A549 (cell line): ENCODE data around the gene ANKRD13D. TPM values are rescaled to one million over a fixed set of nuclear protein-coding genes. Genes with fewer than 3 reads are reported as not detected.

Experiments used
- ATAC-seq, 2 experiments: fragments of 200-7000 bp in 1 of 2; fragments of >200 bp in 1 of 2; cut with Nextera tagmentation in 1 of 2; cut with Tn5 transposase in 1 of 2; 3 replicates each; pipeline versions ENCODE4 v1.8.0 to v1.9.1; 2018 to 2020; ENCODE audit warnings: mild to moderate bottlenecking in 1 of 2, moderate library complexity in 1 of 2
- CTCF ChIA-PET: fragments of 300-600 bp; sonication (Branson Sonifier 250); formaldehyde crosslinking; extraction: SDS; loops from one replicate; lab custom pipeline; 2021; ENCODE audit warnings: antibody characterized with exemption, inconsistent platforms; lab: Yijun Ruan, JAX
- POLR2A ChIA-PET: fragments of 350-600 bp; formaldehyde crosslinking; extraction: SDS; loops from one replicate; lab custom pipeline; 2021; ENCODE audit warnings: antibody characterized with exemption, inconsistent platforms; lab: Yijun Ruan, JAX
- DNase-seq, 2 experiments: peaks; one replicate each; pipeline versions ENCODE4 v3.0.0 to v3.0.0-alpha.2; 2011 to 2016; ENCODE audit warnings: low read depth in 1 of 2, low spot score in 1 of 2
- FAIRE-seq: peaks from 2 replicates; lab custom pipeline; 2011; peaks lifted over from hg19 to GRCh38; lab: Jason Lieb, UNC
- H3K27ac ChIP-seq, 2 experiments: fragments of >200 bp; sonication (Bioruptor Twin); formaldehyde crosslinking; 3 replicates each; pipeline ENCODE4 v1.5.1; 2016 to 2017
- H3K4me1 ChIP-seq: fragments of >200 bp; sonication (Bioruptor Twin); formaldehyde crosslinking; 3 replicates; pipeline ENCODE4 v1.6.1; 2016
- H3K4me2 ChIP-seq: fragments of >200 bp; sonication (Bioruptor Twin); formaldehyde crosslinking; 3 replicates; pipeline ENCODE4 v1.6.1; 2016
- H3K4me3 ChIP-seq: fragments of >200 bp; sonication (Bioruptor Twin); formaldehyde crosslinking; 3 replicates; pipeline ENCODE4 v1.5.1; 2016
- H3K9me3 ChIP-seq: fragments of >200 bp; sonication (Bioruptor Twin); formaldehyde crosslinking; 3 replicates; pipeline ENCODE4 v1.6.1; 2016
- BCL3 ChIP-seq: fragments of >200 bp; sonication (Bioruptor Twin); formaldehyde crosslinking; IDR thresholded peaks from 3 replicates; pipeline ENCODE4 v1.6.1; 2016
- CHD4 ChIP-seq: fragments of 200-600 bp; sonication (generic); IDR thresholded peaks from 2 replicates; pipeline ENCODE4 v1.6.1; 2016; ENCODE audit warnings: antibody characterized with exemption, mild to moderate bottlenecking, borderline replicate concordance
- CTCF ChIP-seq: fragments of >200 bp; sonication (Bioruptor Twin); formaldehyde crosslinking; IDR thresholded peaks from 3 replicates; pipeline ENCODE4 v1.5.1; 2016
- E2F6 ChIP-seq: IDR thresholded peaks from 2 replicates; pipeline ENCODE4 v1.6.1; 2012; ENCODE audit warnings: low read depth, borderline replicate concordance
- ESRRA ChIP-seq: fragments of 150-350 bp; IDR thresholded peaks from 2 replicates; pipeline ENCODE4 v1.6.1; 2014; ENCODE audit warnings: mild to moderate bottlenecking, low read length, borderline replicate concordance
- FOSB ChIP-seq: fragments of 250-450 bp; sonication (Bioruptor Pico); IDR thresholded peaks from 2 replicates; pipeline ENCODE4 v1.5.0; 2020; ENCODE audit warnings: mild to moderate bottlenecking, moderate library complexity
- FOSL2 ChIP-seq, 2 experiments: fragments of 450-650 bp in 1 of 2; fragments of >200 bp in 1 of 2; sonication (Bioruptor Twin) in 1 of 2; formaldehyde crosslinking; IDR thresholded peaks; 2 replicates each; pipeline versions ENCODE4 v1.5.0 to v1.6.1; 2016 to 2020; ENCODE audit warnings: mild to moderate bottlenecking in 1 of 2, moderate library complexity in 1 of 2
- GATA3 ChIP-seq: IDR thresholded peaks from 2 replicates; pipeline ENCODE4 v1.6.1; 2012; ENCODE audit warnings: borderline replicate concordance
- HES2 ChIP-seq: fragments of >200 bp; sonication (Bioruptor Twin); formaldehyde crosslinking; IDR thresholded peaks from 2 replicates; pipeline ENCODE4 v1.6.1; 2016
- HOXB13 ChIP-seq: fragments of 250-450 bp; sonication (Bioruptor Pico); IDR thresholded peaks from 2 replicates; pipeline ENCODE4 v1.5.0; 2020; ENCODE audit warnings: low read depth, mild to moderate bottlenecking, moderate library complexity
- JUN ChIP-seq, 2 experiments: fragments of >200 bp; sonication (Bioruptor Twin); formaldehyde crosslinking; IDR thresholded peaks; 2 replicates in 1 of 2; 3 replicates in 1 of 2; pipeline ENCODE4 v1.6.1; 2016 to 2017
- MAX ChIP-seq: IDR thresholded peaks from 2 replicates; pipeline ENCODE4 v1.6.1; 2012
- MAZ ChIP-seq: fragments of 150-350 bp; IDR thresholded peaks from 2 replicates; pipeline ENCODE4 v1.6.1; 2014; ENCODE audit warnings: antibody characterized with exemption, low read depth, low read length, borderline replicate concordance
- MYC ChIP-seq: IDR thresholded peaks from 2 replicates; pipeline ENCODE4 v1.6.1; 2012; ENCODE audit warnings: mild to moderate bottlenecking, inconsistent platforms, low read length, improper control_type of control experiment, borderline replicate concordance
- NFE2L2 ChIP-seq: fragments of 150-350 bp; conservative IDR thresholded peaks from 2 replicates; pipeline ENCODE4 v1.6.1; 2014; ENCODE audit warnings: low read length
- PHF8 ChIP-seq: fragments of 200-600 bp; sonication (generic); IDR thresholded peaks from 2 replicates; pipeline ENCODE4 v1.6.1; 2016; ENCODE audit warnings: low read depth, mild to moderate bottlenecking, antibody characterized with exemption, moderate library complexity, borderline replicate concordance
- POLR2AphosphoS2 ChIP-seq: conservative IDR thresholded peaks from 2 replicates; pipeline ENCODE4 v1.6.1; 2012; ENCODE audit warnings: low read length, improper control_type of control experiment, inconsistent platforms
- RAD21 ChIP-seq, 2 experiments: fragments of >200 bp in 1 of 2; sonication (Bioruptor Twin) in 1 of 2; formaldehyde crosslinking in 1 of 2; IDR thresholded peaks in 1 of 2; conservative IDR thresholded peaks in 1 of 2; 2 replicates in 1 of 2; 3 replicates in 1 of 2; pipeline ENCODE4 v1.6.1; 2012 to 2018; ENCODE audit warnings: inconsistent platforms in 1 of 2
- RARB ChIP-seq: fragments of 250-450 bp; sonication (Bioruptor Pico); IDR thresholded peaks from 2 replicates; pipeline ENCODE4 v1.8.0; 2021; ENCODE audit warnings: mild to moderate bottlenecking, moderate library complexity
- SMC3 ChIP-seq: fragments of >200 bp; sonication (Bioruptor Twin); formaldehyde crosslinking; IDR thresholded peaks from 3 replicates; pipeline ENCODE4 v1.6.1; 2018; ENCODE audit warnings: inconsistent platforms
- TFCP2L1 ChIP-seq: fragments of 250-450 bp; sonication (Bioruptor Pico); IDR thresholded peaks from 2 replicates; pipeline ENCODE4 v1.5.0; 2021; ENCODE audit warnings: mild to moderate bottlenecking
- USF2 ChIP-seq: fragments of 450-650 bp; IDR thresholded peaks from 2 replicates; pipeline ENCODE4 v1.6.1; 2014; ENCODE audit warnings: antibody characterized with exemption
- ZNF302 ChIP-seq: fragments of 250-450 bp; sonication (Bioruptor Pico); IDR thresholded peaks from 2 replicates; pipeline ENCODE4 v1.9.0; 2021; ENCODE audit warnings: inconsistent platforms, mild to moderate bottlenecking, moderate library complexity
- WGBS: methylation state at CpG from one replicate; pipeline ENCODE4 v1.1.6; 2017; ENCODE audit errors: missing lambda C conversion rate; 5-methylcytosine and 5-hydroxymethylcytosine counted together
- polyA plus RNA-seq, 4 experiments: library from polyadenylated mRNA; depleted of rRNA in 3 of 4; stranded (reverse); fragments of >200 nt; fragmentation: RNase III in 1 of 4; extraction: RNeasy Plus Mini Kit Qiagen cat#74134 plus additional on column Dnase treatment in 1 of 4; gene quantifications; 2 replicates in 3 of 4; 3 replicates in 1 of 4; pipeline ENCODE4 v1.2.3, GENCODE V29; 2011 to 2017
- TF ChIP-seq, protein P1 (sequence below): fragments of 200-600 bp; sonication (generic); IDR thresholded peaks from 2 replicates; pipeline ENCODE4 v1.6.1; 2016; ENCODE audit warnings: antibody characterized with exemption, mild to moderate bottlenecking, moderate library complexity

Gene ANKRD13D
- polyA plus RNA-seq, 2 of the 4 experiments (the other 2 are of a cell fraction), result 17.0 to 24.2 TPM

DNA sequence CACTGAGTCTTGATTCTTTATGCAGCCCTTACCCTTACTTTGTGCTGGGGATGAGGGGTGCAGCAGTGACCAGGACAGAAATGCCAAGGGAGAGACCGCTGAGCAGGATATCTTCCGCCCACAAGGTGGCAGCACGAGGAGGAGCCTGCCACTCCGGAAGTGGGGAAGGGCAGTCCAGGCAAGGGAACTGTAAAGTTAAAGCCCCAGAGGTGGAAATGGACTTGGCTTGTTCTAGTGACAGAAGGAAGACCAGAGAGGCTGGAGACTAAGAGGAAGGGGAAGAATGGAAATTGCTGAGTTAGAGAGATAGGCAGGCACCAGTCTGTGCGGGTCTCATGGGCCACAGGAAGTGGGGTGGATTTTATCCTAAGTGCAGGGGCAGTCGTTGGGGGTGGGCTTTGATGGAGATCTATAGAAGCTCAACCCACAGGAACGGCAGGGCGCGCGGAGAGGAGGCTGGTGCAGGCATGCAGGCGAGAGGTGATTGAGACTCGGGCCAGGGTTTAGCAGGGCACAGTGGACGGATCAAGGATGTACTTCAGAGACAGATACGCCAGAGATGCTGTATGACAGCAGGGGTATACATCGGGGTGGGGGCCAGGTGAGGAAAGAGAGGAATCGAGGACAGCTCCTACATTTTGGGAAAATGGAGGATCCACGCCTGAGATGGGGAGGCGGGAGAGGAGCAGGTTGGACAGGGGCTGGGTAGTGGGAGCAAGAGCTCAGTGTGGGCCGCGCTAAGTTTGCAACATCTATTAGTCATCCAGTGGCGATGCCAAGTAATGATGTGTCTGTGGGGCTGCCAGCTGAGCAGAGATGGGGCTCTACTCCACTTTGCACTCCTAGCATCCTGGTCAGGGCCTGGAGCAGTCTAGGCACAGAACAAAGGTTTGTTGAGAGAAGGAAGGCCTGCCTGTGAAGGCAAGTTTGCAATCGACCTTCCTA lies 26.1 kb upstream of the ANKRD13D start:
- Histone ChIP-seq H3K4me1 (peaks cover 30% of the 10 kb centered on the region), H3K4me3 (no peak overlapping the region), H3K27ac (peak overlapping the region; percentile 60 to 87), H3K4me2 (peak overlapping the region; percentile 40), H3K9me3 (no peaks in the 10 kb centered on the region)
- peak; percentile 65 to 84 for ATAC-seq
- 59% methylated on average over 22 of the region's 22 CpGs for WGBS
- FAIRE-seq, result no peak
- POLR2A ChIA-PET, result interaction anchor here (1.3 to 2.9 kb wide), 3 partner anchors 25 to 139 kb away, joined by 3 to 21 read pairs (median 3); partner anchors contain the start of gene PPP1CA
- CTCF ChIA-PET, result interaction anchor here (0.6 to 4.9 kb wide), 51 partner anchors 9 to 386 kb away, joined by 3 to 178 read pairs (median 6); partner anchors contain the start of genes ANKRD13D, POLD4, RAD9A and RHOD
- TF ChIP-seq SMC3 (peak; percentile 77), PHF8 (no peak), JUN (IDR thresholded peaks at IDR 0.05) (0 out of 5 replicates have a peak, but pooled peaks of 1 of the 2 experiments have one; percentile 26), CTCF (peak; percentile 81), E2F6 (no peak), MAX (0 out of 2 replicates have a peak, but pooled peaks have one; percentile 40), MAZ (0 out of 2 replicates have a peak, but pooled peaks have one; percentile 15), FOSL2 (IDR thresholded peaks at IDR 0.05) (no peak), FOSL2 (CRISPR knock-in tag; IDR thresholded peaks at IDR 0.05) (peak; percentile 35; the same call in 1 of the 2 replicates), FOSB (CRISPR knock-in tag) (no peak), RAD21 (conservative IDR thresholded peaks at IDR 0.05 in 1 of 2, IDR thresholded peaks at IDR 0.05 in 1 of 2) (peak; percentile 52 to 66), NFE2L2 (no peak), CHD4 (no peak)
- TF ChIP-seq, protein P1, sequence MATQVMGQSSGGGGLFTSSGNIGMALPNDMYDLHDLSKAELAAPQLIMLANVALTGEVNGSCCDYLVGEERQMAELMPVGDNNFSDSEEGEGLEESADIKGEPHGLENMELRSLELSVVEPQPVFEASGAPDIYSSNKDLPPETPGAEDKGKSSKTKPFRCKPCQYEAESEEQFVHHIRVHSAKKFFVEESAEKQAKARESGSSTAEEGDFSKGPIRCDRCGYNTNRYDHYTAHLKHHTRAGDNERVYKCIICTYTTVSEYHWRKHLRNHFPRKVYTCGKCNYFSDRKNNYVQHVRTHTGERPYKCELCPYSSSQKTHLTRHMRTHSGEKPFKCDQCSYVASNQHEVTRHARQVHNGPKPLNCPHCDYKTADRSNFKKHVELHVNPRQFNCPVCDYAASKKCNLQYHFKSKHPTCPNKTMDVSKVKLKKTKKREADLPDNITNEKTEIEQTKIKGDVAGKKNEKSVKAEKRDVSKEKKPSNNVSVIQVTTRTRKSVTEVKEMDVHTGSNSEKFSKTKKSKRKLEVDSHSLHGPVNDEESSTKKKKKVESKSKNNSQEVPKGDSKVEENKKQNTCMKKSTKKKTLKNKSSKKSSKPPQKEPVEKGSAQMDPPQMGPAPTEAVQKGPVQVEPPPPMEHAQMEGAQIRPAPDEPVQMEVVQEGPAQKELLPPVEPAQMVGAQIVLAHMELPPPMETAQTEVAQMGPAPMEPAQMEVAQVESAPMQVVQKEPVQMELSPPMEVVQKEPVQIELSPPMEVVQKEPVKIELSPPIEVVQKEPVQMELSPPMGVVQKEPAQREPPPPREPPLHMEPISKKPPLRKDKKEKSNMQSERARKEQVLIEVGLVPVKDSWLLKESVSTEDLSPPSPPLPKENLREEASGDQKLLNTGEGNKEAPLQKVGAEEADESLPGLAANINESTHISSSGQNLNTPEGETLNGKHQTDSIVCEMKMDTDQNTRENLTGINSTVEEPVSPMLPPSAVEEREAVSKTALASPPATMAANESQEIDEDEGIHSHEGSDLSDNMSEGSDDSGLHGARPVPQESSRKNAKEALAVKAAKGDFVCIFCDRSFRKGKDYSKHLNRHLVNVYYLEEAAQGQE, result no peak
- peak; percentile 79 to 98 for DNase-seq

GRCh38 chr11:67264260-67264659 lies 24.8 kb upstream of the ANKRD13D start:
- Histone ChIP-seq H3K27ac (no peak overlapping the region), H3K4me3 (no peak overlapping the region), H3K4me2 (no peak overlapping the region), H3K4me1 (peaks cover 33% of the 10 kb centered on the region), H3K9me3 (no peaks in the 10 kb centered on the region)
- ChIA-PET POLR2A (no interaction called here), CTCF (interaction anchor here (1.0 to 4.9 kb wide), 9 partner anchors 12 to 242 kb away, joined by 3 to 178 read pairs (median 23); partner anchors contain the start of genes POLD4 and SSH3)
- DNase-seq, result no peak
- 93% methylated on average over 5 of the region's 5 CpGs for WGBS
- FAIRE-seq, result no peak
- no peak for ATAC-seq
- TF ChIP-seq MYC (no peak), CHD4 (no peak), HOXB13 (CRISPR knock-in tag) (no peak), POLR2AphosphoS2 (no peak), SMC3 (no peak), HES2 (no peak), GATA3 (no peak), ZNF302 (CRISPR knock-in tag) (no peak), TFCP2L1 (CRISPR knock-in tag) (no peak), USF2 (no peak), RARB (CRISPR knock-in tag) (no peak), BCL3 (no peak), PHF8 (no peak), ESRRA (no peak)
